Endothelial cell of hepatic sinusoid (primary cell): Measurements from ENCODE around the gene TIAM2.

Experiments
- in situ Hi-C: cut with HindIII; loops from 2 replicates; pipeline ENCODE4 v1.10.0; 2017; ENCODE audit warnings: low sequenced_read_pairs

The TIAM2 gene

GRCh38 chr6:155270561-155271091 lies 275.5 kb downstream of the TIAM2 start:
- in situ Hi-C loops, result loop anchor here (25.0 kb wide), 1 partner anchor 333 kb away; no protein-coding TSS in a partner anchor

GRCh38 chr6:155271145-155271544 lies 276.0 kb downstream of the TIAM2 start:
- in situ Hi-C loops, result loop anchor here (25.0 kb wide), 1 partner anchor 334 kb away; no protein-coding TSS in a partner anchor

DNA sequence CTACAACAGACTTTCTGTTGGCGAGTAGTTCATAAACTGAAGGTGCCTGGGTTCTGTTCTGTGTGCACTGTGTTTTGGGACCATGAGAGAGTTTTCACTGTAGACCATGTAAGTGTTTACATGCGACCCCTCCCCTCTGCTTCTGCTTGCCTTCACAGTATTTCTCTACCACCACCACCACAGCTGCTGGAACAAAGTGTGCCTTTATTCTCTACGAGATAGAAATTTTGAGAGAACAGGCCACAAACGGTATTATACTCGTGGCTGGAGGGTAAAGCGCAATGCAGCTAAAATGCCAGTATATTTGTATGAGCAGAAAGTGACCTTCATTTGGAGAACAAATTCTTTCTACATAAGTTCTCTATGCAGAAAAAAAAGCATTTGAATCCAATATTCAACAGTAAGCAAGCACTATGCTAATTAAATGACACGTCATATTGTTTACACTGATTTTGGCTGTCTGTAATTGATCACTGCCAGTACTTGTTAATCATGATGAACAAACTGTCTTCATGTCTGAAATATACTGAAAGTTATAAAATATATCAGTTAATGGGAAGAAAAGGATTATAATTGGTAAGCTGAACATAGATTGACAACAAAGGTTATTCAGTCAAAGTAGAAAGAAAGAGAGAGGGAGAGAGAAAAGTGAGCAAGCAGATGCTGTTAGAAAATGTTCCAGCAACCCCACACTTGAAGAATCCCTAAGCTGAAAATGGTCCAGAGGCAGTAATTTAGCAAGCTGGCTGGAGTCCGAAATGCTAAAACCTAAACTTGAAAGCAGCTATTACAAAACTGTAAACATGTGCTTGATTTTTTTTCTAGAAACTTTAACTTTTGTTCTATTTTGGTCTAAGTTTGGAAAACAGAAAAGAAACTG lies 277.5 kb downstream of the TIAM2 start:
- in situ Hi-C loops, result loop anchor here (25.0 kb wide), 1 partner anchor 335 kb away; no protein-coding TSS in a partner anchor

DNA sequence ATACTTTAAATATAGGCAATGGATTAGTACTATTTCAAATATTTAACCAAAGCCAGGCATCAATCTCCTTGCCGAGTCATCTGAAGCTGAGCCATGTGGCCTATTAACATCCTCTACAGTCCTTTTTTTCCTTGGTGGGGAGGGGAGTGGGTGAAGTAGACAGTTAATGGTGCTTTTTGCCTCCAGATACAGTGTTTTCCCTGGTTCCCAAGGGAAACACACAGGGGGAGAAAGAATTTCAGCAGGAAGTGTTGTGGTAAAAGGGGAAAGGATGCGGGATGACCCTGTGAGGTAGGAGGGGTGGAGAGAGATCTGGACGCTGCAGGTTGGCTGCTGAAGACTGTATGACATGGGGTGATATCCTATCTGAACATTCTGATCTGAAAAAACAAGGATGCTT lies 278.3 kb downstream of the TIAM2 start:
- in situ Hi-C loops, result loop anchor here (25.0 kb wide), 1 partner anchor 336 kb away; no protein-coding TSS in a partner anchor

DNA sequence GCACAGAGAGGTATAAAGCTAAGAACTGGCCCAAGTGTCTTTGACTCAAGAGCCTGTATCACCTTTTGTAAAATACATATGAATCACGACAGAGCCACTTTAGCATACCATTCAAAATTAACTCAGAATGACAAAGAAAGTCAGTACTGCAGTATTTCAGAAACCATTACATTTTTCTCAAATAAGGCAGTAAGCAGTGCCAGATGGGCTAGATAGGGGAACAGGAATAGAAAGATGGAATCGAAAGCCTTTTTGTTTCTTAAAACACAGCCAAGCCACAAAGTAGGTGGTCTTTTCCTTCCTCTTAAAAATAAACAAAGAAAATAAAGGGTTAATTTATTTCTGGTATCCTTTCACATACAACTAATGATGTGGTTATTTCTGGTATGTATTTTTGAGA lies 279.0 kb downstream of the TIAM2 start:
- in situ Hi-C loops, result loop anchor here (25.0 kb wide), 1 partner anchor 337 kb away; no protein-coding TSS in a partner anchor

DNA sequence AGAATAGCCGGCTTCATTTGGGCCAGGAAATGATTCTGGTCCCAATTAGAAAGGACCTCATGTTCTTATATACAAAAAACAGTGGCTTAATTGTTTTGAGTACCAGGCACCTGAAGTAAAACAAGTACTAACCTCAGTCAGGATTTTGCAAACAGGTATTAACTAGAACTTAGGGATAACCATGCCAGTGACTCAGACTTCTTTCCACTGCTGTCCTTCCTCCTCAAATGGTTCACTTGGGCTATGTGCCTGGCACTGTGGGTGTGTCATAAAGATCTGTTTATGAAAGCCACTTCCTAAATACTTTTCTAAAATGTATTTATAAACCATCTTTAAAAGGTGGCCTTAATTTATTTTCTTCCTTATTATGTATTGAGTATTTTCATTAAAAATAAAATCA lies 279.4 kb downstream of the TIAM2 start:
- in situ Hi-C loops, result loop anchor here (25.0 kb wide), 1 partner anchor 337 kb away; no protein-coding TSS in a partner anchor

DNA sequence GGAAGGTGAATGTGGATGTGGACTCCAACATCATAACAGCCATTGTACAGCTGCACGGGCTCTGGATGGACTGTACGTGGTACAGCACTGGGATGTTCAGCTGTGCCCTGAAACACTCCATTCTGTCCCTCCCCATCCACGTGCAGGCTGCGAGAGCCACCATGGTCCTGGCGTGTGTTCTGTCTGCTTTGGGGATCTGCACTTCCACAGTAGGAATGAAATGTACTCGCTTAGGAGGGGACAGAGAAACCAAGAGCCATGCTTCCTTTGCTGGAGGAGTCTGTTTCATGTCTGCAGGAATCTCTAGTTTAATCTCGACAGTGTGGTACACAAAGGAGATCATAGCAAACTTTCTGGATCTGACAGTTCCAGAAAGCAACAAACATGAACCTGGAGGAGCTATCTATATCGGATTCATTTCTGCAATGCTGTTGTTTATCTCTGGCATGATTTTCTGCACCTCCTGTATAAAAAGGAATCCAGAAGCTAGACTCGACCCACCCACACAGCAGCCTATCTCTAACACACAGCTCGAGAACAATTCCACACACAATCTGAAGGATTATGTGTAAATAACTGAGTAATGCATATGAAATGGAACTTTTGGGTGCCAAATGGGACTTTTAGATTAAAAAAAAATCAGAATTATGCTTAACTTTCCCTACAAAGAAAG lies 280.8 kb downstream of the TIAM2 start:
- in situ Hi-C loops, result no loop called here

DNA sequence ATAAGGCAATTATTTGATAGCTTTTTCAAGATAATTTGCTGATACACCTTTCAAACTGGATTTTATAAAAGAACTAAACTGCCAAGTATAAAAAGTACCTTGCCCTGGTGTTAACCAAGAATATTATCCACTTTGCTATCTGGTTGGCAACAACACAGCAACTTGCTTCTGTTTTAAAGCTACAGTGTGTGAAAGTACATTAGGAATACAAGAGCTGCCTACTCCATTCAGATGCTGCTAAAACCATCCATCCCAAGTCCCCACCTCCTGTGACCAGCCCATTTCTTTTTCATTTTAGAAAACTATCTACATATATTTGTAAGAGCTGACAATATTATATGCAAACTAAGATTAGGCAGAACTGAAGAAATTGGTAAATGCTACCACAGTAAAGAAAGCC lies 281.5 kb downstream of the TIAM2 start:
- in situ Hi-C loops, result no loop called here

DNA sequence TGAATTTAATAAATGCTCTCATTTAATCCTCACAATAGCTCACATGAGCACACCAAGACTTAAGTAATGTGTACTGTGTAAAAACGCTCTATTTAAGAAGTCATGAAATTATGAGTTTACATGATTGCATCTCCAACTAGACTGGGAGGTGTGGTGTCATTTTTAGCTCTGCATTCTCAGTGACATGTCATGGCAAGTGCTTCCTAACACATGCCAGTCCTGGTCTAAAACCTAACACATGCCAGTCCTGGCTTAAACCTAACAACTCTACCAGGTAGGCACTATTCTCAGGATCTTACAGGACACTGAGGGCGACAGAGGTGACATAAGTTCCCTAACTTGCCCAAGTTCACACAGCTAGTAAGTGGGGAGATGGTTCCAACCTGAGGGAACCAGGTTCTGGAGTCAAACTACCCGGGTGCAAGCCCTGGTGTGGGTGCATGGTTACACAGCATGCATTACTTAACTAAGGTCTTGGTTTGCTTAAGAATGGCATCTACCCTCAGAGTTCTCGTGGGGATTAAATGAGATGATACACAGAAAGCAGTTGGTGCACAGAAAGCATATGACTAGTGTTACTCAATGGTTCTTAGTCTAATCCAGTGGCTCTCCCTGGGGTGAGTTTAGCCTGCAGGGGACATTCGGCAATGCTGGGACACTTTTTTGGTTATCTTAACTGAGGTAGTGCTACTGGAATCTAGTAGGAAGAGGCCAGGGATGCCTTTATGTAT lies 283.4 kb downstream of the TIAM2 start:
- in situ Hi-C loops, result no loop called here

DNA sequence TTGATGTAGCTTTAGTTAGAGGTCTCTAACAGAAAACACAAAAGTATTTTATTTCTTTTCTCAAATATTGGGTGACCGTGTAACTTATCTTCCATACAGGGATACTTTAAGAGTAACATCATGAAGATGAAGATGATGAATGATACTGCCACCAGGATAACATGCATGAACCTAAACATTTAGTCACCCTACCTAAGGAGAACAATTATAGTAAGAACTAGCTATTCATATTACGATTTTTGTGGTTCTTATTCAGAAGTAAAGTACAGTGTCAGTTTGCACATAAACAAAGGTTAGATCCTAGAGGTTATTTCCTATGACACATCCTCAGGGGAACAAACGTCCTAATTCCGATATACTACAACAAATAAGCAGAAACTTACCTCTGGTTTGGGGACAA lies 289.7 kb downstream of the TIAM2 start:
- in situ Hi-C loops, result no loop called here

DNA sequence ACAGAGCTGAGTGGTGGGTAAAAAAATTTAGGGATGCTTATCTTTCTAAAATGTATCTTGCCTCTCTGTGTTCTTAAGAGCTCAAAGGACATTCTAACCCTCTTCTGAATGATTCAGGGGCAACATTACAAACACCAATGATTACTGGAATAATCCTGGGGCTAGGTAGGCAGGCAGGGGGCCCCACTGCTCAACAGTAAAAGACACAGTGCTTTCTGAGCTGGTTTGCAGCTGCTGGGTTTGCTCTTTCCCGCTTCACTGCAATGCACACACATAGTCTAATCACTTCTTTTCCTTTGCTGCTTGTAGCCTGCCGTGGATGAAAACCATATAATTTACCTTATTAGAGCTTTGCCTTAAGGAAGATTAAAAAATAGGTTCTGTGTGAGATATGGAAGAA lies 292.6 kb downstream of the TIAM2 start:
- in situ Hi-C loops, result no loop called here

- in situ Hi-C loops, result no loop called here
These were observed 295.4 kb downstream of the TIAM2 start for GRCh38 chr6:155290491-155290890.

DNA sequence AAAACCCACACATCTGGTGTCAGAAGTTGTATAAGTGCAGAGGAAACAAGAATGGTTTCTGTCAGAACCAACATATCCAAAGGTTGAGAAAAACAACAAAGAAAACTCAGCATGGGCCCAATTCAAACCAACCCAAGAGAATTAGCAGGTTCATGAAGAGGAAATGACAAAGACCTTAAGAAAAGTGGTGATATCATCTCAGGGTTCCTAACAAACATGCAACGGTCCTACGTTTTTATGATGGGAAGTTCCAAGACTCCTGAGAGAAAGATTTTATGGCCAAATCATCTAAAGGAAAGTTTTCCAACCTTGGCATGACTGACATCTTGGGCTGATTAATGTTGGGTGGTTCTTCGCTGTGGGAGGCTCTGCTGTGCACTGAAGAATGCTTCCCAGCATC lies 296.2 kb downstream of the TIAM2 start:
- in situ Hi-C loops, result no loop called here

DNA sequence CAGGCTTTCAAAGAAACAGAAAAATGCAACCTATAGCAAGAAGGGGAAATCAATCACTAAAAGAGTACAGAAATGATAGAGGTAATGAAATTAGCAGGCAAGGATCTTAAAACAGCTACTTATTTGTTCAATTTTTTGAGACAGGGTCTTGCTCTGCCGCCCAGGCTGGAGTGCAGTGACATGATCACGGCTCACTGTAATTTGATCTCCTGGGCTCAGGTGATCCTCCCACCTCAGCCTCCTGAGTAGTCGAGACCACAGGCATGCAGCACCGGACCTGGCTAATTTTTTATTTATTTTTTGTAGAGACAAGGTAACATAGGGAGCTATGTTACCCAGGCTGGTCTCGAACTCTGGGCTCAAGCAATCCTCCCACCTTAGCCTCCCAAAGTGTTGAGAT lies 297.6 kb downstream of the TIAM2 start:
- in situ Hi-C loops, result no loop called here

- in situ Hi-C loops, result no loop called here
These were observed 302.6 kb downstream of the TIAM2 start for GRCh38 chr6:155297669-155298068.

- in situ Hi-C loops, result no loop called here
These were observed 306.8 kb downstream of the TIAM2 start for GRCh38 chr6:155301867-155302266.

DNA sequence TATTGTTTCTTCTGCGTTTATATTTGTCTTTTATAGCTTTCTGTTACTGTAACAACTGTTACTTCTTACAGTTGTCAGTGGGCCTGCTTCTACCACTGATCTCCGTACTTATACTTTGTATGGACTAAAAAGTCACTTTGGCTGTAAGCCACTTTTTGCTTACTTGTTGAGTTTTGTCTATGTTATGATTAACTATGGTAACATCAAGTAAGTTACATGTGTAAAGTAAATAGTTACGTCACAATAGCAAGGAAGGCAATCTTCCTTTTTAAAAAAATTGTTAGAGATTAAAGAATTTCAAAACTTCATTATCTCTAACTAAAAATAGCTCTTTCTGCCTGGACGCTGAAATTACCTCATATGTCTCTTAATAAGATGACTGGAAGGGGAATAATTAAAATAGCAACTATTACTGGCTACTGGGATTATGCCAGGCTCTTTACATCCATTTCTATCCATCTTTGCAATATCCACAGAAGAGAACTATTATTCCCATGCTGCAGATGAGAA lies 308.3 kb downstream of the TIAM2 start:
- in situ Hi-C loops, result no loop called here

GRCh38 chr6:155306958-155307357 lies 311.8 kb downstream of the TIAM2 start:
- in situ Hi-C loops, result no loop called here
